ENCODE results near the gene IL1R1.

The IL1R1 gene

GRCh38 chr2:102209474-102209873 lies 66.9 kb downstream of the IL1R1 start:
- DNase-seq, result no peak

GRCh38 chr2:102217032-102217431 lies 74.5 kb downstream of the IL1R1 start:
- no peak for DNase-seq

GRCh38 chr2:102224824-102225739 lies 82.5 kb downstream of the IL1R1 start:
- DNase-seq, result no peak

- DNase-seq, result no peak
Measured at GRCh38 chr2:102226171-102226570, 83.6 kb downstream of the IL1R1 start.

GRCh38 chr2:102226612-102227391 lies 84.3 kb downstream of the IL1R1 start:
- DNase-seq, result no peak

GRCh38 chr2:102229141-102229769 lies 86.7 kb downstream of the IL1R1 start:
- no peak for DNase-seq
